HG02943 (cell line): ENCODE measurements around the gene EXOSC5.

Experiments
- ATAC-seq: cut with Tn5 transposase; IDR thresholded peaks from one replicate; pipeline ENCODE4 v1.9.1; 2021; ENCODE audit warnings: mild to moderate bottlenecking, low read depth, moderate library complexity; ENCODE audit not compliant: unreplicated experiment

The EXOSC5 gene

DNA sequence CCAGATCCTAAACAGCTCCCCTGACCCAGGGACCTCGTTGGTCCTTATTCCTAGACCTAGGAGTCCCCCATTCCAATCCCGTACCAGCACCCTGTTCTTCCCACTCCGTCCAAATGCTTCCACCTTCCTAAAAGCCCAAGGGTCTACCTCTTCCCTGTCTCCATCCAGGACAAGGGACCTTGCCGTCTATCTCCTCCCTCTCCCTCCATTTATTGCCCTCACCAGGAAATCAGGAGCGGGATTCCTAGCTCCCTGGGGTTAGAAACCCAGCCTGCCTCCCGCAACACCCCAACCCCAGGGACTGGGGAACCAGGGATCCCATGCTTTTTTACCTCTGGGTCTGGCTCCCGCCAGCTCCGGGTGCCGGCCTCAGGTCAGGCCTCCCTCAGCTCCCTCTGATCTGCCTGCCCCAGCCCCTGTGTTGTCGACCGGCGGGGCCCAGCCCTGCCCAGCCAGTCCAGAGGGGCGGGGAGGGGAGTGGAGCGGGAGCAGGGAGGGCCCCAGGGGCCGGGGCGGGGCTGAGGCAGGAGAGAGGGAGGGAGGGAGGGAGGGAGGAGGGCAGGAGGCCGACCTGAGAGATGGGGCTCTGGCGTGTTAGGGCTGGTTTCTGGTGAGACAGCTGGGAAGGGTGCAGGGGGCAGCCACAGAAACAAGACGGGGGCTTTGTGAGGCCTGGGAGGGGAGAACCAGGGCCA is 29.9 kb upstream of the EXOSC5 start, which contains the start of gene B3GNT8:
Gene B3GNT8, minus strand, starts transcription at position 423 of the 695 bp plus-strand sequence. CDS start 596 bp downstream, outside the sequence.
- no peak for ATAC-seq

- no peak for ATAC-seq
Observed at GRCh38 chr19:41426116-41426841, 29.1 kb upstream of the EXOSC5 start.

- ATAC-seq = no peak
Observed at GRCh38 chr19:41425174-41426115, 28.3 kb upstream of the EXOSC5 start.

- no peak for ATAC-seq
Observed at GRCh38 chr19:41424335-41425173, 27.4 kb upstream of the EXOSC5 start.

- no peak for ATAC-seq
Observed at GRCh38 chr19:41422955-41423354, 25.8 kb upstream of the EXOSC5 start.

DNA sequence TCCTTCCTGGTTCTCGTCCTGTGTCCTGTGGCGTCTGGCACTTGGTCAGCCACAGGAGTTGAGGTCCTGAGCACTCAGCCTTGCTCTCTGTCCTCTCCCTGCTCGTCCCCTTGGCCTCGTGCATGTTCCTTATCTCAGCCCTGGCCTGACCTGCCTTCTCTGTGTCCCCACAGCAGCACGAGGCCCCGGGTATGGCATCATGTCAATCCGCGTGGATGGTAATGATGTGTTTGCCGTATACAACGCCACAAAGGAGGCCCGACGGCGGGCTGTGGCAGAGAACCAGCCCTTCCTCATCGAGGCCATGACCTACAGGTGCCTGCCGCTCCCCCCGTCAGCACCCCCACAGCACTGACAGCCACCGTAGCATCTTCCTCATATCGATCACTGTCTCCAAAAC is 25.3 kb upstream of the EXOSC5 start:
- ATAC-seq = no peak

- ATAC-seq = no peak
Observed at GRCh38 chr19:41421973-41422372, 24.8 kb upstream of the EXOSC5 start.

GRCh38 chr19:41421314-41421713 is 24.2 kb upstream of the EXOSC5 start:
- ATAC-seq = no peak

- ATAC-seq = no peak
Observed at GRCh38 chr19:41420101-41420880, 23.1 kb upstream of the EXOSC5 start.

- no peak for ATAC-seq
Observed at GRCh38 chr19:41416194-41416674, 19.1 kb upstream of the EXOSC5 start.

GRCh38 chr19:41415154-41415571 is 18.0 kb upstream of the EXOSC5 start:
- no peak for ATAC-seq

DNA sequence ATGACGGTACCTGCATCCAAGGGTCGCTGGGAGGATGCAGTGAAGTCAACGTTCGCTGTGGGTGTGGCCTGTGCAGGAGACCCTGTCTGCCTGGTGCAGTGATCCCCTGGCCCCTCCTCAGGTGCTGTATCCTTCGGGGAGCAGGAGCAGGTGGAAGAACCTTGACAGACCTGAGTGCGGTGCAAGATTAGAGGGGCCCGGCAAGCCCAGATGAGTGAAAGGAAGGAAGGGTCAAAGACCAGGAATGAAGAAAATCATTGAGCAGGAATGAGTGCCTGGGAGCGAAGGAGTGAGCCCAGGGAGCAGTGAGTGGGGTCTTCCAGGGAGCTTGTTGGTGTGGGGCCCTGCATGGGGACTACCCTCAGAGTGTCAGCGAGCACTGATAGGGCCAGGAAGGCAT is 17.3 kb upstream of the EXOSC5 start:
- ATAC-seq = no peak

GRCh38 chr19:41413947-41414346 is 16.8 kb upstream of the EXOSC5 start:
- no peak for ATAC-seq

DNA sequence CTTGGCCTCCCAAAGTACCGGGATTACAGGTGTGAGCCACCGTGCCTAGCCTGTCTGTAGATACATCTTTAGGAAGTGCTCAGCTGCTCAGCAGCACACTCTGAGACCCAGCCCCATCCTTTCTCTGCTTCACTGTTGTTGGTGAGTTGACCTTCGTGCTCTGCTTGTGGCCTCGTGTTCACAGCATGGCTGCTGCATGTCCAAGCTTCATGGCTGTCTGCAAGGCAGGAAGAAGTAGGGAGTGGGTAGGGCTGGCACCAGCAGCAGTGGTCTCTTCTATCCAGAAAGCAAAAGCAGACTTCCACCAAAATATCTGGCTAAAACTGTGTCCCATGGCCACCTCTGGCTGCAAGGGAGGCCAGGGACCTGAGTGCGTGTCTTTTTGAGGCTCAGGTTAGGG is 15.8 kb upstream of the EXOSC5 start:
- ATAC-seq = no peak

DNA sequence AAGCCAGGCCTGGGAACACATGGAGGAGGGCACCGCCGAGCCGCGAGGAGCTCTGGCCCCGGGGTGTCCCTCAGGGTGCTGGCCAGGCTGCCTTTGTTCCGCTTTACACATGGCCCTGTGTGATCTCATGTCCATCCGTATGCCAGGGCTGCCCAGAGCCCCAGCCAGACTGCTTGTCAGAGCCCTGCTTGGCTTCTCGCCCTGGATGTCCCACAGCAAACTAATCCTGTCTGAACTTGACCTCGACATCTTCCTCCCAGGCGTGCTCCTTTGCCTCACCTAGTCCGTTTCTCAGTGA is 14.8 kb upstream of the EXOSC5 start:
- ATAC-seq = no peak

- ATAC-seq = no peak
Observed at GRCh38 chr19:41411100-41411967, 14.2 kb upstream of the EXOSC5 start.

- no peak for ATAC-seq
Observed at GRCh38 chr19:41410336-41411054, 13.3 kb upstream of the EXOSC5 start.

GRCh38 chr19:41409288-41409687 is 12.1 kb upstream of the EXOSC5 start:
- no peak for ATAC-seq
